Stomach (tissue), 9 donors: Measurements from ENCODE around the gene C17orf58. TPM values are rescaled to one million over a fixed set of nuclear protein-coding genes. Genes with fewer than 3 reads are reported as not detected.
A peak's percentile ranks its signal among the peaks of the same experiment; 100 is the strongest.

Experiments used
- DNase-seq, 2 donors: peaks; one replicate each; pipeline versions ENCODE4 v3.0.0 to v3.0.0-alpha.2; 2013 to 2019
- H3K27ac ChIP-seq, 5 donors: fragments of 200-600 bp in 4 of 5; sonication (generic) in 4 of 5; one replicate each; pipeline ENCODE4 v1.5.1; 2013 to 2019; ENCODE audit warnings: mild to moderate bottlenecking in 1 of 5, moderate library complexity in 1 of 5
- H3K27me3 ChIP-seq, 3 donors: fragments of 200-600 bp; sonication (generic); one replicate each; pipeline ENCODE4 v1.5.1; 2017 to 2019; ENCODE audit warnings: mixed run types in 1 of 3
- H3K36me3 ChIP-seq, 4 donors: fragments of 200-600 bp; sonication (generic); 1 replicate in 3 of 4; 2 replicates in 1 of 4; pipeline ENCODE4 v1.5.1; 2016 to 2019
- H3K4me1 ChIP-seq, 4 donors: fragments of 200-600 bp; sonication (generic); one replicate each; pipeline ENCODE4 v1.5.1; 2016 to 2019
- H3K4me3 ChIP-seq, 4 donors: fragments of 200-600 bp; sonication (generic) in 3 of 4; one replicate each; pipeline ENCODE4 v1.5.1; 2016 to 2019; ENCODE audit warnings: mild to moderate bottlenecking in 1 of 4
- H3K9me3 ChIP-seq, 4 donors: fragments of 200-600 bp; sonication (generic); one replicate each; pipeline ENCODE4 v1.5.1; 2016 to 2019
- EP300 ChIP-seq: sonication (generic); formaldehyde crosslinking; IDR thresholded peaks from one replicate; pipeline ENCODE4 v1.6.1; 2017; ENCODE audit warnings: antibody characterized with exemption
- POLR2A ChIP-seq, 4 donors: fragments of 450-650 bp; IDR thresholded peaks; one replicate each; pipeline ENCODE4 v1.6.1; 2016; ENCODE audit warnings: antibody characterized with exemption in 4 of 4, control low read depth in 2 of 4, mild to moderate bottlenecking in 1 of 4, moderate library complexity in 1 of 4
- POLR2AphosphoS5 ChIP-seq, 3 donors: sonication (generic); formaldehyde crosslinking; IDR thresholded peaks; one replicate each; pipeline ENCODE4 v1.6.1; 2016; ENCODE audit warnings: antibody characterized with exemption in 3 of 3
- WGBS, 5 donors: extraction: QIAGEN DNeasy Blood & Tissue Kit in 3 of 5; methylation state at CpG; one replicate each; pipeline versions ENCODE4 v1.1.5 to v1.1.7; 2013 to 2018; 5-methylcytosine and 5-hydroxymethylcytosine counted together
- intact Hi-C: fragments of 100-400 bp; cut with DNase I; formaldehyde crosslinking; loops from one replicate; pipeline ENCODE4 v1.15.1; 2023; ENCODE audit warnings: low total_unique reads
- polyA plus RNA-seq, 3 donors: library from polyadenylated mRNA; stranded (reverse); fragments of 200-250 nt; gene quantifications; one replicate each; pipeline ENCODE4 v1.2.3, GENCODE V29; 2013
- total RNA-seq, 5 donors: library from RNA; depleted of rRNA; stranded (reverse); fragments of >200 nt; gene quantifications; one replicate each; pipeline versions ENCODE4 v1.1.0 to v1.2.3, GENCODE V29; 2014 to 2016
- TF ChIP-seq, protein P1 (sequence below), 7 experiments: fragments of 450-650 bp in 4 of 7; fragments of 200-600 bp in 3 of 7; sonication (generic) in 3 of 7; IDR thresholded peaks; one replicate each; pipeline ENCODE4 v1.5.1; 2016 to 2019; ENCODE audit warnings: antibody characterized with exemption in 7 of 7, control low read depth in 2 of 7, mild to moderate bottlenecking in 1 of 7
- donor health status: healthy with polysubstance abuse.
- donor health status: Bipolar disorder and iron deficiency.
- donor health status: healthy.

Gene C17orf58
- total and polyA plus RNA-seq, 8 donors = 4.9 to 32.2 (median 16.9) TPM; not detected in 1

DNA sequence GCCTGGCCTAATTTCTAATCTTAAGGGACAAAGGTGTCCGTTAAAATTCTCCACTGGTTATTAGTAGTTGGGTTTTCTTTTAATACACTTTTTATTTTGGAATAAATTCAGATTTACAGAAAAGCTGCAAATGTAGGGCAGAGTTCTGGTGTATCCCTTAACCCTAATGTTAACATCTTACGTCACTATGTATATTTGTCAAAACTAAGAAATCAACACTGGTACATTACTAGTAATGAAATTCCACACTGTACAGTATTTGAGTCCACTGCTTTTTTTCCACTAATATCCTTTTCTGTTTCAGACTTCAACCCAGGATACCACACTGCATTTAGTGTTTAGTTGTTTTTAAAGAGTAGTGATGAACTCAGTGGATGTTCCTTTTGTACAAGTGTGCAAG is 20.6 kb upstream of the C17orf58 start:
- Histone ChIP-seq H3K27ac (no peak overlapping the region), H3K36me3 (no peaks in the 10 kb centered on the region), H3K4me3 (no peak overlapping the region), H3K27me3 (no peaks in the 10 kb centered on the region), H3K4me1 (peaks cover 0 to 13% (median 5%) of the 10 kb centered on the region in 4 donors), H3K9me3 (no peaks in the 10 kb centered on the region)
- intact Hi-C loops = no loop called here
- TF ChIP-seq, protein P1, sequence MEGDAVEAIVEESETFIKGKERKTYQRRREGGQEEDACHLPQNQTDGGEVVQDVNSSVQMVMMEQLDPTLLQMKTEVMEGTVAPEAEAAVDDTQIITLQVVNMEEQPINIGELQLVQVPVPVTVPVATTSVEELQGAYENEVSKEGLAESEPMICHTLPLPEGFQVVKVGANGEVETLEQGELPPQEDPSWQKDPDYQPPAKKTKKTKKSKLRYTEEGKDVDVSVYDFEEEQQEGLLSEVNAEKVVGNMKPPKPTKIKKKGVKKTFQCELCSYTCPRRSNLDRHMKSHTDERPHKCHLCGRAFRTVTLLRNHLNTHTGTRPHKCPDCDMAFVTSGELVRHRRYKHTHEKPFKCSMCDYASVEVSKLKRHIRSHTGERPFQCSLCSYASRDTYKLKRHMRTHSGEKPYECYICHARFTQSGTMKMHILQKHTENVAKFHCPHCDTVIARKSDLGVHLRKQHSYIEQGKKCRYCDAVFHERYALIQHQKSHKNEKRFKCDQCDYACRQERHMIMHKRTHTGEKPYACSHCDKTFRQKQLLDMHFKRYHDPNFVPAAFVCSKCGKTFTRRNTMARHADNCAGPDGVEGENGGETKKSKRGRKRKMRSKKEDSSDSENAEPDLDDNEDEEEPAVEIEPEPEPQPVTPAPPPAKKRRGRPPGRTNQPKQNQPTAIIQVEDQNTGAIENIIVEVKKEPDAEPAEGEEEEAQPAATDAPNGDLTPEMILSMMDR (IDR thresholded peaks at IDR 0.05) = no peak
- TF ChIP-seq POLR2AphosphoS5 (IDR thresholded peaks at IDR 0.05) = no peak
- no peak for TF ChIP-seq EP300
- no peak for TF ChIP-seq POLR2A (IDR thresholded peaks at IDR 0.05)
- WGBS, 5 donors = 74 to 88% (median 84%) methylated on average over 2 of the region's 2 CpGs
- DNase-seq = no peak

DNA sequence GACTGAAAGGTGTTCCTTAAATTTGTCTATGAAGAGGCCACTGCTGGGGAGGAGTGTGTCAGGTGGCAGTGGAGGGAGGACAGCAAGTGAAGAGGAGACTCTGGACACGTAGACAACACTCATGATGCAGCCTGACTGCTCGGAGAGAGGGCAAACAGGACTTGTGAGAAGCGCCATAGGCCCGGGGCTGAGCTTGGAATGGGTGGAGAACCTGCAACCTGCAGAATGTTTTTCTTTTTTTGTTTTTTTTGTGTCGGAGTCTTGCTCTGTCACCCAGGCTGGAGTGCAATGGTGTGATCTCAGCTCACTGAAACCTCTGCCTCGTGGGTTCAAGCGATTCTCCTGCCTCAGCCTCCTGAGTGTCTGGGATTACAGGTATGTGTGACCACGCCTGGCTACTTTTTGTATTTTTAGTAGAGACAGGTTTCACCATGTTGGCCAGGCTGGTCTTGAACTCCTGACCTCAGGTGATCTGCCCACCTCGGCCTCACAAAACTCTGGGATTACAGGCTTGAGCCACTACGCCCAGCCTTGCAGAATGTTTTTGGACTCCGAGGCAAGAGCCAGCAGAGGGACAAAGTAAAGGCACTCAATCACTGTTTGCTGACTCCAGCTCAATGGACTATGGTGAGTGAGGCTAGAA is 18.9 kb upstream of the C17orf58 start:
- WGBS, 5 donors = 80 to 87% (median 84%) methylated on average over 11 of the region's 11 CpGs
- no peak for DNase-seq
- intact Hi-C loops = no loop called here
- Histone ChIP-seq H3K36me3 (no peaks in the 10 kb centered on the region), H3K27ac (no peak overlapping the region), H3K27me3 (no peaks in the 10 kb centered on the region), H3K4me3 (no peak overlapping the region), H3K4me1 (peaks cover 0 to 10% (median 2%) of the 10 kb centered on the region in 4 donors), H3K9me3 (no peaks in the 10 kb centered on the region)
- TF ChIP-seq POLR2AphosphoS5 (IDR thresholded peaks at IDR 0.05) (no peak), POLR2A (IDR thresholded peaks at IDR 0.05) (no peak), EP300 (no peak)
- TF ChIP-seq, protein P1 (IDR thresholded peaks at IDR 0.05) = no peak

DNA sequence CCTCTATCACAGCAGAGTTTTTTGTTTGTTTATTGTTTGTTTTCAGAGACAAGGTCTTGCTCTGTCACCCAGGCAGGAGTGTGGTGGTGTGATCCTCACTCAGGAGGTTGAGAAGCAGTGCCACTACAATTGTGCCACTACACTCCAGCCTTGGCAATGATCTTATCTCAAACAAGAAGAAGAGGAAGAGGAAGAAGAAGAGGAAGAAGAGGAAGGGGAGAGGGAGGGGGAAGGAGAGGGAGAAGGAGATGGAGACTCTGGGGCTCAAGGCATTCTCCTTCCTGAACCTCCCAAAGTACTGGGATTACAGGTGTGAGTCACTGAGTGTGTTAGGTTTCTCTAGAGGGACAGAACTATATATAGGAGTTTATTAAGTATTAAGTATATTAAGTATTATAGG is 17.1 kb upstream of the C17orf58 start:
- intact Hi-C loops = no loop called here
- no peak for DNase-seq
- Histone ChIP-seq H3K4me3 (no peak overlapping the region), H3K36me3 (no peaks in the 10 kb centered on the region), H3K27ac (no peak overlapping the region), H3K27me3 (no peaks in the 10 kb centered on the region), H3K9me3 (no peaks in the 10 kb centered on the region), H3K4me1 (peaks cover 0 to 5% (median 0%) of the 10 kb centered on the region in 4 donors)
- TF ChIP-seq POLR2A (IDR thresholded peaks at IDR 0.05) (no peak), POLR2AphosphoS5 (IDR thresholded peaks at IDR 0.05) (no peak), EP300 (no peak)
- TF ChIP-seq, protein P1 (IDR thresholded peaks at IDR 0.05) = no peak

DNA sequence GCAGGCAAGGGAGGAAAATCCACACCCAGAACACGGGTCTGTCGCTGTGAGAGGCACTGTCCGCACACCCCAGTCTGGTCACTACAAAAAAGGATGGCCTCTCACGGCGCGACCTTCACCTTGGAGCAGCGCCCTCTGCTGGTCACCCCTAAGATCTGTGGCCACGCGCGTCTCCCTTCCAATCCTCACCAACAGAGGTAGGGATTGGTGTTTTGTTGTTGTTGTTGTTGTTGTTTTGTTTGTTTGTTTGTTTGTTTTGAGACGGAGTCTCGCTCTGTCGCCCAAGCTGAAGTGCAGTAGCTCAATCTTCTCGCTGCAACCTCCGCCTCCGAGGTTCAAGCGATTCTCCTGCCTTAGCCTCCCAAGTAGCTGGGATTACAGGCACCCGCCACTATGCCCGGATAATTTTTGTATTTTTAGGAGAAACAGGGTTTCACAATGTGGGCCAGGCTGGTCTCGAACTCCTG is 15.0 kb upstream of the C17orf58 start:
- Histone ChIP-seq H3K36me3 (no peaks in the 10 kb centered on the region), H3K27me3 (no peaks in the 10 kb centered on the region), H3K27ac (no peak overlapping the region), H3K4me3 (no peak overlapping the region), H3K9me3 (no peaks in the 10 kb centered on the region), H3K4me1 (peaks cover 0 to 5% (median 0%) of the 10 kb centered on the region in 4 donors)
- TF ChIP-seq, protein P1 (IDR thresholded peaks at IDR 0.05) = peak in 5 of 7 experiments; percentile 38 to 65 (median 57)
- no peak for TF ChIP-seq EP300
- 43 to 48% (median 47%) methylated on average over 19 to 20 of the region's 20 CpGs for WGBS, 5 donors
- intact Hi-C loops = no loop called here
- DNase-seq = peak; percentile 48 to 63
